ENCODE data around the gene SFTPD. TPM values are rescaled to one million over a fixed set of nuclear protein-coding genes. Genes with fewer than 3 reads are reported as not detected.
A peak's percentile ranks its signal among the peaks of the same experiment; 100 is the strongest.

Gene SFTPD
- total and polyA plus RNA-seq, 4 donors: 0.17 to 0.60 (median 0.47) TPM; not detected in 1

GRCh38 chr10:79946271-79947082 lies 2.4 kb downstream of the SFTPD start:
- no peak overlapping the region for H3K9ac ChIP-seq (ENCODE audit: low read depth in 1 of 2, low read length in 2 of 2)
- H3K27me3 ChIP-seq (ENCODE audit: control insufficient read depth in 4 of 4, insufficient read depth in 4 of 4, low read length in 3 of 4): peaks cover 0 to 3% (median 0%) of the 10 kb centered on the region in 4 donors
- no peaks in the 10 kb centered on the region for H3K4me1 ChIP-seq (ENCODE audit: control insufficient read depth in 4 of 4, insufficient read depth in 4 of 4, low read length in 3 of 4)
- no peak overlapping the region for H3K4me3 ChIP-seq (ENCODE audit: low read depth in 1 of 3, low read length in 3 of 3)
- H3K9me3 ChIP-seq (ENCODE audit: control insufficient read depth in 4 of 4, low read length in 3 of 4): no peaks in the 10 kb centered on the region
- no peaks in the 10 kb centered on the region for H3K36me3 ChIP-seq (ENCODE audit: control insufficient read depth in 4 of 4, insufficient read depth in 3 of 4, low read depth in 1 of 4, low read length in 3 of 4)
- no peak for TF ChIP-seq FOXA1 (IDR thresholded peaks at IDR 0.05)
- no peak for TF ChIP-seq FOXA2 (IDR thresholded peaks at IDR 0.05)
- TF ChIP-seq NR2F2 (IDR thresholded peaks at IDR 0.05): no peak
- TF ChIP-seq HNF4A (conservative IDR thresholded peaks at IDR 0.05): no peak
- no peak for TF ChIP-seq ZBTB33 (IDR thresholded peaks at IDR 0.05)
- TF ChIP-seq REST (IDR thresholded peaks at IDR 0.05): no peak
- no peak for TF ChIP-seq RXRA (IDR thresholded peaks at IDR 0.05)
- TF ChIP-seq EGR1 (IDR thresholded peaks at IDR 0.05; ENCODE audit: low read depth in 2 of 2): no peak
- no peak for TF ChIP-seq MAX (IDR thresholded peaks at IDR 0.05)
- no peak for TF ChIP-seq SP1 (IDR thresholded peaks at IDR 0.05)
- no peak for TF ChIP-seq TAF1 (conservative IDR thresholded peaks at IDR 0.05)
- TF ChIP-seq RAD21 (IDR thresholded peaks at IDR 0.05): no peak
- no peak for TF ChIP-seq JUND (IDR thresholded peaks at IDR 0.05)
- no peak for TF ChIP-seq YY1 (IDR thresholded peaks at IDR 0.05)
- no peak for TF ChIP-seq ATF3 (IDR thresholded peaks at IDR 0.05)
- no peak for TF ChIP-seq HNF4G (IDR thresholded peaks at IDR 0.05)
- TF ChIP-seq CTCF (IDR thresholded peaks at IDR 0.05; ENCODE audit: low read depth, low read length, missing input control): no peak
- no peak for TF ChIP-seq GABPA (IDR thresholded peaks at IDR 0.05 in 1 of 2, conservative IDR thresholded peaks at IDR 0.05 in 1 of 2)
- peak; percentile 24 for DNase-seq (ENCODE audit: low spot score)
- 82% methylated on average over 8 of the region's 8 CpGs for WGBS
- no peak overlapping the region for H3K27ac ChIP-seq (ENCODE audit: low read depth in 1 of 2, low read length in 2 of 2)
